H9 (cell line): ENCODE measurements around the gene NCOR2. TPM values are rescaled to one million over a fixed set of nuclear protein-coding genes. Genes with fewer than 3 reads are reported as not detected.

ENCODE experiments used
- DNase-seq: peaks from one replicate; pipeline ENCODE4 v3.0.0-alpha.2; 2017
- H2AFZ ChIP-seq: one replicate; pipeline ENCODE4 v1.6.1; 2013; ENCODE audit warnings: mild to moderate bottlenecking, low read length, control low read depth, moderate library complexity
- H2AK5ac ChIP-seq: 2 replicates; pipeline ENCODE4 v1.6.1; 2013; ENCODE audit warnings: low read length, control low read depth, mixed read lengths; ENCODE audit not compliant: insufficient read length
- H2BK120ac ChIP-seq: one replicate; pipeline ENCODE4 v1.6.1; 2013; ENCODE audit warnings: low read depth, mild to moderate bottlenecking, low read length, control low read depth, inconsistent platforms; ENCODE audit not compliant: poor library complexity, severe bottlenecking
- H2BK12ac ChIP-seq: 2 replicates; pipeline ENCODE4 v1.6.1; 2013; ENCODE audit warnings: low read length, control low read depth, mixed read lengths, low read depth; ENCODE audit not compliant: insufficient read length
- H2BK15ac ChIP-seq: 2 replicates; pipeline ENCODE4 v1.6.1; 2013; ENCODE audit warnings: low read depth, low read length, control low read depth
- H2BK20ac ChIP-seq: one replicate; pipeline ENCODE4 v1.6.1; 2013; ENCODE audit warnings: low read depth, mild to moderate bottlenecking, low read length, control low read depth, inconsistent platforms; ENCODE audit not compliant: poor library complexity, severe bottlenecking
- H2BK5ac ChIP-seq: 2 replicates; pipeline ENCODE4 v1.6.1; 2013; ENCODE audit warnings: low read length, control low read depth, mixed read lengths; ENCODE audit not compliant: insufficient read length
- H3K14ac ChIP-seq: 2 replicates; pipeline ENCODE4 v1.6.1; 2013; ENCODE audit warnings: low read length, control low read depth; ENCODE audit not compliant: insufficient read depth
- H3K18ac ChIP-seq: 2 replicates; pipeline ENCODE4 v1.6.1; 2013; ENCODE audit warnings: low read depth, mild to moderate bottlenecking, mixed read lengths, low read length, control low read depth; ENCODE audit not compliant: insufficient read length
- H3K23ac ChIP-seq: 2 replicates; pipeline ENCODE4 v1.6.1; 2013; ENCODE audit warnings: low read length, control low read depth, mixed read lengths, low read depth; ENCODE audit not compliant: insufficient read length
- H3K23me2 ChIP-seq: 2 replicates; pipeline ENCODE4 v1.6.1; 2013; ENCODE audit warnings: low read depth, mild to moderate bottlenecking, mixed read lengths, low read length, control low read depth; ENCODE audit not compliant: insufficient read length, poor library complexity, severe bottlenecking
- H3K27ac ChIP-seq: 2 replicates; pipeline ENCODE4 v1.5.1; 2013; ENCODE audit warnings: low read length, control low read depth, mixed read lengths, low read depth; ENCODE audit not compliant: insufficient read length
- H3K27me3 ChIP-seq: 2 replicates; pipeline ENCODE4 v1.6.1; 2013; ENCODE audit warnings: low read length, control low read depth, inconsistent platforms; ENCODE audit not compliant: insufficient read depth
- H3K4ac ChIP-seq: 2 replicates; pipeline ENCODE4 v1.6.1; 2013; ENCODE audit warnings: low read depth, mild to moderate bottlenecking, control low read depth, inconsistent platforms, low read length, moderate library complexity
- H3K4me1 ChIP-seq: 2 replicates; pipeline ENCODE4 v1.6.1; 2013; ENCODE audit warnings: low read length, control low read depth, inconsistent platforms; ENCODE audit not compliant: insufficient read depth
- H3K4me2 ChIP-seq: 2 replicates; pipeline ENCODE4 v1.6.1; 2013; ENCODE audit warnings: low read length, control low read depth, mixed read lengths; ENCODE audit not compliant: insufficient read length, insufficient read depth
- H3K56ac ChIP-seq: 2 replicates; pipeline ENCODE4 v1.6.1; 2013; ENCODE audit warnings: low read depth, mild to moderate bottlenecking, mixed read lengths, low read length, control low read depth; ENCODE audit not compliant: insufficient read length
- H3K79me1 ChIP-seq: 2 replicates; pipeline ENCODE4 v1.6.1; 2013; ENCODE audit warnings: low read depth, mild to moderate bottlenecking, moderate library complexity, low read length, control low read depth, inconsistent platforms; ENCODE audit not compliant: insufficient read depth, poor library complexity, severe bottlenecking
- H3K79me2 ChIP-seq: 2 replicates; pipeline ENCODE4 v1.6.1; 2013; ENCODE audit warnings: low read length, control low read depth, inconsistent platforms; ENCODE audit not compliant: insufficient read depth
- H3K9ac ChIP-seq: 2 replicates; pipeline ENCODE4 v1.6.1; 2013; ENCODE audit warnings: low read length, control low read depth, mixed read lengths; ENCODE audit not compliant: insufficient read length; ENCODE audit errors: extremely low read depth
- H3K9me3 ChIP-seq: one replicate; pipeline ENCODE4 v1.6.1; 2013; ENCODE audit warnings: low read depth, low read length, inconsistent platforms; ENCODE audit not compliant: control insufficient read depth
- H3T11ph ChIP-seq: one replicate; pipeline ENCODE4 v1.6.1; 2013; ENCODE audit warnings: mild to moderate bottlenecking, low read length, control low read depth, inconsistent platforms
- H4K20me1 ChIP-seq: one replicate; pipeline ENCODE4 v1.6.1; 2013; ENCODE audit not compliant: control insufficient read depth, insufficient read length, insufficient read depth
- H4K5ac ChIP-seq: 2 replicates; pipeline ENCODE4 v1.6.1; 2013; ENCODE audit warnings: low read depth, mild to moderate bottlenecking, mixed read lengths, low read length, control low read depth; ENCODE audit not compliant: insufficient read length
- H4K8ac ChIP-seq: replicated peaks from 2 replicates; pipeline ENCODE4 v1.6.1; 2013; ENCODE audit warnings: low read length, control low read depth, mixed read lengths, low read depth; ENCODE audit not compliant: insufficient read length
- H4K91ac ChIP-seq: 2 replicates; pipeline ENCODE4 v1.6.1; 2013; ENCODE audit warnings: low read depth, mild to moderate bottlenecking, moderate library complexity, mixed read lengths, low read length, control low read depth; ENCODE audit not compliant: insufficient read length
- H3K27ac Mint-ChIP-seq, 3 experiments: 2 replicates in 2 of 3; 3 replicates in 1 of 3; pipeline ENCODE4 v1.8.0; 2020 to 2021; ENCODE audit warnings: mixed read lengths in 3 of 3, mild to moderate bottlenecking in 1 of 3, moderate library complexity in 1 of 3
- H3K27me3 Mint-ChIP-seq: 2 replicates; pipeline ENCODE4 v1.8.0; 2021; ENCODE audit warnings: low read depth, mild to moderate bottlenecking, moderate library complexity, mixed read lengths
- H3K36me3 Mint-ChIP-seq, 3 experiments: 2 replicates in 2 of 3; 3 replicates in 1 of 3; pipeline ENCODE4 v1.8.0; 2020 to 2021; ENCODE audit warnings: low read depth in 3 of 3, mixed read lengths in 3 of 3; ENCODE audit not compliant: insufficient read depth in 1 of 3
- H3K4me1 Mint-ChIP-seq, 2 experiments: 2 replicates each; pipeline ENCODE4 v1.8.0; 2020; ENCODE audit warnings: mixed read lengths in 2 of 2
- H3K4me3 Mint-ChIP-seq, 2 experiments: 2 replicates in 1 of 2; 3 replicates in 1 of 2; pipeline ENCODE4 v1.8.0; 2020 to 2021; ENCODE audit warnings: mild to moderate bottlenecking in 2 of 2, mixed read lengths in 2 of 2, moderate library complexity in 1 of 2
- H3K9me3 Mint-ChIP-seq, 2 experiments: 2 replicates in 1 of 2; 3 replicates in 1 of 2; pipeline ENCODE4 v1.8.0; 2020; ENCODE audit warnings: mild to moderate bottlenecking in 2 of 2, mixed read lengths in 2 of 2, moderate library complexity in 1 of 2
- WGBS: extraction: QIAGEN DNeasy Blood & Tissue Kit; methylation state at CpG from one replicate; pipeline ENCODE4 v1.1.7; 2013; ENCODE audit warnings: missing lambda C conversion rate, low lambda C conversion rate, mixed read lengths; ENCODE audit not compliant: insufficient read length; ENCODE audit errors: extremely low coverage; 5-methylcytosine and 5-hydroxymethylcytosine counted together
- total RNA-seq: library from RNA; stranded (reverse); gene quantifications from 2 replicates; pipeline ENCODE4 v1.2.1, GENCODE V29; 2021
- TF ChIP-seq, protein P1 (sequence below): fragments of 200-600 bp; sonication (generic); conservative IDR thresholded peaks from 3 replicates; pipeline ENCODE4 v1.8.0; 2021; ENCODE audit warnings: antibody characterized with exemption, mild to moderate bottlenecking

NCOR2 gene
- total RNA-seq, 1 experiment from 2014 or later: 226 TPM

DNA sequence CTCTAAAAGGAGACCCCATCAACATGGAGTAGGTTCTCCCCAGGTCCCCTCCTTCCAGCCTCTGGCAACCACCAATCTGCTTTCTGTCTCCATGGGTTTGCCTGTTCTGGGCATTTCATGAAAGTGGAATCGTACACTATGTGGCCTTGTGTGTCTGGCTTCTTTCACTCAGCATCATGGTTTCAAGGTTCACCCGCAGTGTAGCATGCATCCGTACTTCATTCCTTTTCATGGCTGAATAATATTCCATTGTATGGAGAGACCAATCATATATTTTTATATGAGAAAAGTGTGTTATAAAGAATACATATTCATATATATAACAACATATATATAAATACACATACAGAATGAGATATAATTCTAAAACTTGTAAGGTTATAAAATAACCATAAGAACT, 19.8 kb downstream of the NCOR2 start:
- H3K14ac ChIP-seq: no peak overlapping the region
- H3K9ac ChIP-seq: no peak overlapping the region
- H4K91ac ChIP-seq: no peak overlapping the region
- H2AK5ac ChIP-seq: no peak overlapping the region
- H3K9me3 ChIP-seq: no peaks in the 10 kb centered on the region
- WGBS: no CpG with 5 or more reads among the region's 3 CpGs
- Mint-ChIP-seq H3K36me3 (peaks cover 5 to 10% (median 8%) of the 10 kb centered on the region in 3 experiments; a peak in 6 of 7 replicates), H3K4me3 (no peak overlapping the region), H3K27me3 (no peaks in the 10 kb centered on the region), H3K27ac (no peak overlapping the region), H3K9me3 (no peaks in the 10 kb centered on the region), H3K4me1 (peaks cover 56 to 69% of the 10 kb centered on the region in 2 experiments)
- H3K79me2 ChIP-seq: peaks cover 71% of the 10 kb centered on the region
- no peak overlapping the region for H2BK5ac ChIP-seq
- H3K4me1 ChIP-seq: peaks cover 2% of the 10 kb centered on the region; the same call in 1 of the 2 replicates
- H2BK120ac ChIP-seq: no peak overlapping the region
- no peak overlapping the region for H2BK20ac ChIP-seq
- no peak overlapping the region for H2BK15ac ChIP-seq
- H3K23ac ChIP-seq: no peak overlapping the region
- H4K20me1 ChIP-seq: no peaks in the 10 kb centered on the region
- no peak overlapping the region for H4K8ac ChIP-seq
- H3K4ac ChIP-seq: no peak overlapping the region
- no peak overlapping the region for H3T11ph ChIP-seq
- H3K27ac ChIP-seq: no peak overlapping the region
- H3K79me1 ChIP-seq: no peaks in the 10 kb centered on the region
- no peaks in the 10 kb centered on the region for H3K23me2 ChIP-seq
- no peak overlapping the region for H3K4me2 ChIP-seq
- H2BK12ac ChIP-seq: no peak overlapping the region
- DNase-seq: no peak
- H4K5ac ChIP-seq: no peak overlapping the region
- no peak overlapping the region for H3K56ac ChIP-seq
- H2AFZ ChIP-seq: no peak overlapping the region
- H3K27me3 ChIP-seq: no peaks in the 10 kb centered on the region
- no peak overlapping the region for H3K18ac ChIP-seq
- TF ChIP-seq, protein P1, sequence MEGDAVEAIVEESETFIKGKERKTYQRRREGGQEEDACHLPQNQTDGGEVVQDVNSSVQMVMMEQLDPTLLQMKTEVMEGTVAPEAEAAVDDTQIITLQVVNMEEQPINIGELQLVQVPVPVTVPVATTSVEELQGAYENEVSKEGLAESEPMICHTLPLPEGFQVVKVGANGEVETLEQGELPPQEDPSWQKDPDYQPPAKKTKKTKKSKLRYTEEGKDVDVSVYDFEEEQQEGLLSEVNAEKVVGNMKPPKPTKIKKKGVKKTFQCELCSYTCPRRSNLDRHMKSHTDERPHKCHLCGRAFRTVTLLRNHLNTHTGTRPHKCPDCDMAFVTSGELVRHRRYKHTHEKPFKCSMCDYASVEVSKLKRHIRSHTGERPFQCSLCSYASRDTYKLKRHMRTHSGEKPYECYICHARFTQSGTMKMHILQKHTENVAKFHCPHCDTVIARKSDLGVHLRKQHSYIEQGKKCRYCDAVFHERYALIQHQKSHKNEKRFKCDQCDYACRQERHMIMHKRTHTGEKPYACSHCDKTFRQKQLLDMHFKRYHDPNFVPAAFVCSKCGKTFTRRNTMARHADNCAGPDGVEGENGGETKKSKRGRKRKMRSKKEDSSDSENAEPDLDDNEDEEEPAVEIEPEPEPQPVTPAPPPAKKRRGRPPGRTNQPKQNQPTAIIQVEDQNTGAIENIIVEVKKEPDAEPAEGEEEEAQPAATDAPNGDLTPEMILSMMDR: no peak
